Rectal smooth muscle tissue (tissue), 1 donor: Measurements from ENCODE around the gene HNMT.
A peak's percentile ranks its signal among the peaks of the same experiment; 100 is the strongest.

Experiments used
- H3K27ac ChIP-seq: one replicate; pipeline ENCODE4 v1.7.0; 2013; ENCODE audit warnings: low read depth, low read length, inconsistent platforms
- H3K27me3 ChIP-seq: one replicate; pipeline ENCODE4 v1.7.0; 2013; ENCODE audit warnings: low read length; ENCODE audit not compliant: control insufficient read depth, insufficient read depth
- H3K36me3 ChIP-seq: one replicate; pipeline ENCODE4 v1.7.0; 2013; ENCODE audit warnings: low read length; ENCODE audit not compliant: control insufficient read depth, insufficient read depth
- H3K4me1 ChIP-seq: one replicate; pipeline ENCODE4 v1.7.0; 2013; ENCODE audit warnings: low read length; ENCODE audit not compliant: control insufficient read depth, insufficient read depth
- H3K4me3 ChIP-seq: one replicate; pipeline ENCODE4 v1.7.0; 2013; ENCODE audit warnings: low read length
- H3K9ac ChIP-seq: one replicate; pipeline ENCODE4 v1.7.0; 2013; ENCODE audit warnings: low read length

HNMT gene

DNA sequence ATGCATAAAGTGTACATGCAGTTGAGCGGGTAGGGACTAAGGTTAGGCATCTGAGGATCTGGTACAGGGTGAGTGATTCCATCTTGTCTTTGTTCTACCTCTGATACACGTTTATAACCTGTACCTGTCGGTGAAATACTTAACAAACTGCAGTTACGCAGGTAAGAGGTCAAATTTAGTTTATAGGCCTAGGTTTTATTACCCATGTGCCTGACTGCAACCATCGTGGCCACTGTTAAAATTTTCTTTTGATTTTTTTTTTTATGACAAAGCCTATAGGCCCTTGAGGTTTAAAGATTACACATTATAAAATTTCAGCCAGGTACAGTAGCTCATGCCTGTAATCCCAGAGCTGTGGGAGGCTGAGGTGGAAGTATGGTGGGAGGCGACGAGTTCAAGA, 15.4 kb upstream of the HNMT start:
- H3K27ac ChIP-seq = no peak overlapping the region
- no peaks in the 10 kb centered on the region for H3K4me1 ChIP-seq
- H3K27me3 ChIP-seq = no peaks in the 10 kb centered on the region
- H3K36me3 ChIP-seq = no peaks in the 10 kb centered on the region
- no peak overlapping the region for H3K4me3 ChIP-seq
- no peak overlapping the region for H3K9ac ChIP-seq

- Histone ChIP-seq H3K4me1 (no peaks in the 10 kb centered on the region), H3K9ac (no peak overlapping the region), H3K4me3 (no peak overlapping the region), H3K27ac (no peak overlapping the region), H3K27me3 (no peaks in the 10 kb centered on the region), H3K36me3 (no peaks in the 10 kb centered on the region)
These were observed 14.0 kb upstream of the HNMT start for GRCh38 chr2:137950238-137950637.

GRCh38 chr2:137951586-137951985, 12.7 kb upstream of the HNMT start:
- no peak overlapping the region for H3K4me3 ChIP-seq
- no peak overlapping the region for H3K9ac ChIP-seq

GRCh38 chr2:137952586-137953129, 11.6 kb upstream of the HNMT start:
- H3K36me3 ChIP-seq = no peaks in the 10 kb centered on the region
- H3K4me1 ChIP-seq = no peaks in the 10 kb centered on the region
- H3K27me3 ChIP-seq = no peaks in the 10 kb centered on the region
- H3K4me3 ChIP-seq = no peak overlapping the region
- H3K27ac ChIP-seq = no peak overlapping the region
- no peak overlapping the region for H3K9ac ChIP-seq

More at GRCh38 chr2:137951586-137951985, 12.7 kb upstream of the HNMT start:
- Histone ChIP-seq H3K36me3 (no peaks in the 10 kb centered on the region), H3K27ac (no peak overlapping the region), H3K4me1 (no peaks in the 10 kb centered on the region), H3K27me3 (no peaks in the 10 kb centered on the region)

GRCh38 chr2:137955536-137955935, 8.7 kb upstream of the HNMT start:
- Histone ChIP-seq H3K27me3 (no peaks in the 10 kb centered on the region), H3K9ac (no peak overlapping the region), H3K4me3 (no peak overlapping the region), H3K4me1 (no peaks in the 10 kb centered on the region), H3K36me3 (no peaks in the 10 kb centered on the region), H3K27ac (no peak overlapping the region)

DNA sequence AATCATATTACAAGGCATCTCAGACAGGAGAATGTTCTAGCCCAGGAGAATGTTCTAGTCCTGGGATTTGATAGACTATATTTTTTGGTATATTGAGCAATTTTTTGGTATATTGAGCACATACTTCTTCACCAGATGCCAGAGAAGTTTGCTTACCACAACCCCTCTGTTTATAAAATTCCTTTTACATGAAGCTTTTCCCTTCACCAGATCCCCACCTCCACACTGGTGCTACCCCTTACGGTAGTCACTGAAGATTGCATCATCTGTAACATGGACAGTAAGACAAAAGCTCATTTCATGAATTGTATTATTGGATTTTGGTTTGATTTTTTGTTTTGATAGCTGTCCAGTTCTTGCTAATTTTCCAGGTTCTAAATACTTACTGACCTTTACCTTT, 7.2 kb upstream of the HNMT start:
- Histone ChIP-seq H3K27me3 (no peaks in the 10 kb centered on the region), H3K4me1 (no peaks in the 10 kb centered on the region), H3K9ac (no peak overlapping the region), H3K27ac (no peak overlapping the region), H3K36me3 (no peaks in the 10 kb centered on the region), H3K4me3 (no peak overlapping the region)

DNA sequence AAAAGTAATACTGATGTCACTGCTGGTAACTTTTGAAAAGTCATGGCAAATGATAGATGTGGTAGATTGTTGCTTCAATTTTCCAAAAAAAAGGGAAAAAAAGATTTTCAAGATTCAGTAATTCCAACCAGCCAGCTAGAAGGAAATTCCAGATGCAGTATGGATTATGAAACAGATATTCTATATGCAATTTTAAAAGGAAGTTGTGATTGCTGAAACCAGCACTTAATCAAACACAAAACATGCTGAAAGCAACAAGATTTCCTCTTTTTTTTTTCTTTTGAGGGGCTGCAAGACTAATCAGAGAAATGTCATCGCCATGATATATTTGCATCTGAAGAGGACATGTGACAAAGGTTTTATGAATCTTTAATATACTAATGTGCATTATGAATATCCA, 5.1 kb upstream of the HNMT start:
- Histone ChIP-seq H3K27me3 (no peaks in the 10 kb centered on the region), H3K9ac (no peak overlapping the region), H3K36me3 (no peaks in the 10 kb centered on the region), H3K4me1 (peaks cover 7% of the 10 kb centered on the region), H3K4me3 (no peak overlapping the region), H3K27ac (no peak overlapping the region)

GRCh38 chr2:137960223-137960622, 4.0 kb upstream of the HNMT start:
- H3K9ac ChIP-seq = no peak overlapping the region
- no peak overlapping the region for H3K27ac ChIP-seq
- no peaks in the 10 kb centered on the region for H3K27me3 ChIP-seq
- H3K4me1 ChIP-seq = peaks cover 7% of the 10 kb centered on the region
- H3K36me3 ChIP-seq = no peaks in the 10 kb centered on the region
- H3K4me3 ChIP-seq = no peak overlapping the region

- no peaks in the 10 kb centered on the region for H3K36me3 ChIP-seq
- H3K27me3 ChIP-seq = no peaks in the 10 kb centered on the region
- H3K27ac ChIP-seq = no peak overlapping the region
- peaks cover 7% of the 10 kb centered on the region for H3K4me1 ChIP-seq
- no peak overlapping the region for H3K4me3 ChIP-seq
- H3K9ac ChIP-seq = no peak overlapping the region
These were observed 2.7 kb upstream of the HNMT start for GRCh38 chr2:137961602-137962001.

DNA sequence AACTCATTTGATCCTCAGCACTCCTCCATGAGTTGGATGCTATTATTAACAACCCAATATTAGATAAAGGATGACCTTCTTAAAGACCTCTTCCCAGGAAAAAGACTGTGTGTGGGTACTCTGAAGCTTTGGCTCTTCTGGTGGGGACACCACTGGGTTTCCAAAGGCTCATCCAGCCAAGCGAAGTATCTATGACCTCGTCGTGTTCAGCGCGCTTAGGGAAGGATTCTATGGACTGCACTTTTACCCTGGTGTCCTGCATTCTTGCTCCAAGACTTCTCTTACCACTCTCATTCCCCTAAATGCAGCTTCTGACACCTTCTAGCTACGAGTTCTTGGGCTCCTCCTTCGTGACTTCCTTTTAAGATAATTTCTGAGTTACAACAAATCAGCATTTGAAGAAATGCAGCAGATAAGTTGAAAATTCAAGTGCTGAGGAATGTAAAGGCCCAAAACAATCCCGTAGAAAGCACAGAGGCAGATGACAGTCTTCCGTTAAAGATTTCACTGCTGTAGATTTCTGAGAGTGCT, 673 bp upstream of the HNMT start:
- Histone ChIP-seq H3K4me1 (peaks cover 7% of the 10 kb centered on the region), H3K27ac (peak overlapping the region; percentile 83), H3K9ac (no peak overlapping the region), H3K4me3 (peak overlapping the region; percentile 95), H3K36me3 (no peaks in the 10 kb centered on the region), H3K27me3 (no peaks in the 10 kb centered on the region)

DNA sequence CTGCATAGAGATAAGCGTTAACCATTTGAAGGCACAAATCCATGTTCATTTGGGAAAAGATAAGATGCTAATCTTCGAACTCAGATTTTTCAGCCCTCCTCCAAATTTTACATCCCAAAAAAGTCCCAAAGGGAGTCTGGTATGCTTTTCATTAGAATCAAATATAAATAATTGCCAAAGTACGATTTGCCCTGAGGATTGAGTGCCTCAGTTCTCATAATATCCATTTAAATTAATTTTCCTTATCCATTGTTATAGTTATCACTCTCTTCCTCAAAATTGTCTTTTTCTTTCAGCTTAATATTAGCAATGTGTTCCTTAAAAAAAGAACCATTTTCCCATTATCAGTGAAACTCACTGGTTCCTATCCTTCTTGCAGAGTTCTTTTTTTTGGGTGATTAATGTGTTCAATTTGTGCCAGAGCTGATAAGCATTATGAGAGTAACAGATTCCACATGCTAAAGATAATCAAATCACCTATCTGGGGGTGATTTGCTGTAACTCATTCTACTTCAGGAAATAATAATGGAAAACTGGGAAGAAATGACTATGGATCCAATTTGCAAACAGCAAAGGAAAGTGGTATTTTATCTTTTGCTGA, 686 bp downstream of the HNMT start:
- H3K27me3 ChIP-seq = no peaks in the 10 kb centered on the region
- H3K36me3 ChIP-seq = no peaks in the 10 kb centered on the region
- peak overlapping the region; percentile 83 for H3K27ac ChIP-seq
- peak overlapping the region; percentile 95 for H3K4me3 ChIP-seq
- H3K4me1 ChIP-seq = peaks cover 13% of the 10 kb centered on the region
- H3K9ac ChIP-seq = peak overlapping the region; percentile 61

GRCh38 chr2:137966043-137966442, 1.8 kb downstream of the HNMT start:
- Histone ChIP-seq H3K4me1 (peaks cover 13% of the 10 kb centered on the region), H3K36me3 (no peaks in the 10 kb centered on the region), H3K27me3 (no peaks in the 10 kb centered on the region), H3K9ac (no peak overlapping the region), H3K4me3 (peak overlapping the region; percentile 9), H3K27ac (no peak overlapping the region)

- Histone ChIP-seq H3K9ac (no peak overlapping the region), H3K36me3 (no peaks in the 10 kb centered on the region), H3K27me3 (no peaks in the 10 kb centered on the region), H3K4me1 (peaks cover 13% of the 10 kb centered on the region), H3K4me3 (no peak overlapping the region), H3K27ac (no peak overlapping the region)
These were observed 2.8 kb downstream of the HNMT start for GRCh38 chr2:137967042-137967441.
